T-helper 2 cell (primary cell): ENCODE data around the gene IPMK.
"Not testable (repeated sequence)": the region's sequence is repeated elsewhere in the genome, so short reads cannot be mapped to it uniquely, and the experiment has no call there.

Source experiments
- DNase-seq, 5 experiments: peaks; one replicate each; pipeline versions ENCODE4 v3.0.0 to v3.0.0-alpha.2; 2012 to 2022

Gene IPMK

GRCh38 chr10:58219875-58220274 is 47.8 kb downstream of the IPMK start:
- no peak for DNase-seq

GRCh38 chr10:58217612-58218011 is 50.1 kb downstream of the IPMK start:
- DNase-seq = no peak

GRCh38 chr10:58212622-58213021 is 55.1 kb downstream of the IPMK start:
- DNase-seq = no peak

- DNase-seq = no peak
Observed at GRCh38 chr10:58210160-58210559, 57.5 kb downstream of the IPMK start.

- DNase-seq = no peak
Observed at GRCh38 chr10:58209669-58210068, 58.0 kb downstream of the IPMK start.

- no peak for DNase-seq
Observed at GRCh38 chr10:58206251-58206650, 61.4 kb downstream of the IPMK start.

GRCh38 chr10:58201704-58202103 is 66.0 kb downstream of the IPMK start:
- DNase-seq = peak in 1 of 5 experiments; percentile 48

- DNase-seq = no peak
Observed at GRCh38 chr10:58189269-58189668, 78.4 kb downstream of the IPMK start.

GRCh38 chr10:58184120-58184670 is 83.5 kb downstream of the IPMK start:
- no peak for DNase-seq

GRCh38 chr10:58180666-58181065 is 87.0 kb downstream of the IPMK start:
- no peak for DNase-seq

GRCh38 chr10:58179238-58179637 is 88.5 kb downstream of the IPMK start:
- DNase-seq = no peak

GRCh38 chr10:58178811-58179210 is 88.9 kb downstream of the IPMK start:
- DNase-seq = no peak

- DNase-seq = peak in 2 of 5 experiments; percentile 2 to 8
Observed at GRCh38 chr10:58177362-58177947, 90.2 kb downstream of the IPMK start.

- no peak for DNase-seq
Observed at GRCh38 chr10:58175990-58176900, 91.4 kb downstream of the IPMK start.

GRCh38 chr10:58174831-58175230 is 92.9 kb downstream of the IPMK start:
- no peak for DNase-seq

GRCh38 chr10:58173391-58173790 is 94.3 kb downstream of the IPMK start:
- DNase-seq = no peak

- no peak for DNase-seq
Observed at GRCh38 chr10:58171146-58171545, 96.5 kb downstream of the IPMK start.

- no peak for DNase-seq
Observed at GRCh38 chr10:58164517-58164916, 103.2 kb downstream of the IPMK start.

- DNase-seq = no peak
Observed at GRCh38 chr10:58158806-58159205, 108.9 kb downstream of the IPMK start.

GRCh38 chr10:58157076-58157766 is 110.5 kb downstream of the IPMK start:
- DNase-seq = peak in 1 of 5 experiments; percentile 8

GRCh38 chr10:58155941-58156340 is 111.8 kb downstream of the IPMK start:
- not testable (repeated sequence) for DNase-seq

- no peak for DNase-seq
Observed at GRCh38 chr10:58153751-58154150, 113.9 kb downstream of the IPMK start.

- peak in 2 of 5 experiments; percentile 11 to 41 for DNase-seq
Observed at GRCh38 chr10:58152673-58153263, 114.9 kb downstream of the IPMK start.
